H1 (cell line): ENCODE data around the gene SV2A.
"Not testable (repeated sequence)": the region's sequence is repeated elsewhere in the genome, so short reads cannot be mapped to it uniquely, and the experiment has no call there.

Experiments used
- CBX8 ChIP-seq: fragments of 300-800, 300-1000 bp; sonication (generic); IDR thresholded peaks from 2 replicates; pipeline ENCODE4 v1.7.1; 2016; ENCODE audit warnings: low read depth, low read length, borderline replicate concordance
- CTCF ChIP-seq, 3 experiments: IDR thresholded peaks; 1 replicate in 2 of 3; 2 replicates in 1 of 3; pipeline versions ENCODE4 v1.5.1 to v1.6.1; 2011; ENCODE audit warnings: low read length in 3 of 3, mild to moderate bottlenecking in 3 of 3, inconsistent platforms in 2 of 3, low read depth in 1 of 3, moderate library complexity in 1 of 3; ENCODE audit not compliant: insufficient read depth in 1 of 3; ENCODE audit errors: control extremely low read depth in 1 of 3
- EZH2 ChIP-seq: fragments of 200-600 bp; sonication (generic); IDR thresholded peaks from 2 replicates; pipeline ENCODE4 v1.7.1; 2012; ENCODE audit warnings: low read depth, mild to moderate bottlenecking, moderate library complexity, low read length, inconsistent platforms; ENCODE audit not compliant: severe bottlenecking
- HDAC6 ChIP-seq: IDR thresholded peaks from one replicate; pipeline ENCODE4 v1.7.1; 2012; ENCODE audit warnings: low read depth, mild to moderate bottlenecking, inconsistent platforms, low read length, moderate library complexity
- POLR2AphosphoS5 ChIP-seq: IDR thresholded peaks from 2 replicates; pipeline ENCODE4 v1.6.1; 2011; ENCODE audit warnings: low read depth, low read length

DNA sequence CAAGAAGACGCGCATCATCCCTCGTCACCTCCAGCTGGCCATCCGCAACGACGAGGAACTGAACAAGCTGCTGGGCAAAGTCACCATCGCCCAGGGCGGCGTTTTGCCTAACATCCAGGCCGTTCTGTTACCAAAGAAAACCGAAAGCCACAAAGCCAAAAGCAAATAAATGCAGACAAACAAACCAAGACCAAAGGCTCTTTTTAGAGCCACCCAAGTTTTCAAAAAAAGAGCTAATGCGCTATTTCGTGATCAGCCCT, 30.5 kb downstream of the SV2A start:
- not testable (repeated sequence) for TF ChIP-seq POLR2AphosphoS5; EZH2; HDAC6; CTCF (IDR thresholded peaks at IDR 0.05; ENCODE audit: control extremely low read depth in 1 of 3, insufficient read depth in 1 of 3, low read depth in 1 of 3, low read length in 3 of 3); CBX8
